CD14-positive monocyte (primary cell): Measurements from ENCODE around the gene COMP. TPM values are rescaled to one million over a fixed set of nuclear protein-coding genes. Genes with fewer than 3 reads are reported as not detected.

Experiments used
- DNase-seq, 3 donors: peaks; one replicate each; pipeline ENCODE4 v3.0.0-alpha.2; 2011 to 2022
- H2AFZ ChIP-seq: 2 replicates; pipeline ENCODE4 v1.6.0; 2012; ENCODE audit warnings: mild to moderate bottlenecking, low read depth, low read length, inconsistent platforms; ENCODE audit not compliant: insufficient read depth, poor library complexity, severe bottlenecking
- H3K27ac ChIP-seq, 2 donors: 1 replicate in 1 of 2; 2 replicates in 1 of 2; pipeline ENCODE4 v1.5.1; 2012 to 2013; ENCODE audit warnings: low read length in 2 of 2, control low read depth in 1 of 2, inconsistent platforms in 1 of 2, low read depth in 1 of 2, mild to moderate bottlenecking in 1 of 2
- H3K27me3 ChIP-seq, 2 donors: one replicate each; pipeline versions ENCODE4 v1.6.0 to v1.6.1; 2011 to 2013; ENCODE audit warnings: low read length in 2 of 2; ENCODE audit not compliant: control insufficient read depth in 2 of 2, insufficient read depth in 2 of 2
- H3K36me3 ChIP-seq, 2 donors: replicated peaks in 1 of 2; 1 replicate in 1 of 2; 2 replicates in 1 of 2; pipeline versions ENCODE4 v1.5.1 to v1.6.1; 2012 to 2013; ENCODE audit warnings: low read length in 2 of 2, control low read depth in 1 of 2, inconsistent platforms in 1 of 2, mild to moderate bottlenecking in 1 of 2; ENCODE audit not compliant: insufficient read depth in 2 of 2, control insufficient read depth in 1 of 2
- H3K4me1 ChIP-seq, 2 donors: 1 replicate in 1 of 2; 2 replicates in 1 of 2; pipeline versions ENCODE4 v1.5.1 to v1.6.1; 2012 to 2013; ENCODE audit warnings: low read length in 2 of 2, control low read depth in 1 of 2, inconsistent platforms in 1 of 2, mild to moderate bottlenecking in 1 of 2, moderate library complexity in 1 of 2; ENCODE audit not compliant: insufficient read depth in 2 of 2, control insufficient read depth in 1 of 2
- H3K4me2 ChIP-seq: replicated peaks from 2 replicates; pipeline ENCODE3; 2012; ENCODE audit warnings: low read length, moderate library complexity, mild to moderate bottlenecking; ENCODE audit not compliant: poor library complexity, severe bottlenecking; ENCODE audit errors: extremely low read depth
- H3K4me3 ChIP-seq, 3 experiments: fragments of 200-600 bp in 1 of 3; sonication (generic) in 1 of 3; replicated peaks in 1 of 3; 1 replicate in 2 of 3; 2 replicates in 1 of 3; pipeline ENCODE4 v1.5.1; 2011 to 2013; ENCODE audit warnings: low read length in 3 of 3, mild to moderate bottlenecking in 3 of 3, control low read depth in 2 of 3, low read depth in 2 of 3, inconsistent platforms in 1 of 3, moderate library complexity in 1 of 3
- H3K79me2 ChIP-seq: 2 replicates; pipeline ENCODE4 v1.6.0; 2012; ENCODE audit warnings: mild to moderate bottlenecking, control low read depth, inconsistent platforms, low read length, moderate library complexity; ENCODE audit not compliant: insufficient read depth
- H3K9ac ChIP-seq: 2 replicates; pipeline ENCODE4 v1.6.0; 2017; ENCODE audit warnings: low read length, mild to moderate bottlenecking; ENCODE audit not compliant: insufficient read depth, poor library complexity, severe bottlenecking
- H3K9me3 ChIP-seq, 2 donors: replicated peaks in 1 of 2; 1 replicate in 1 of 2; 2 replicates in 1 of 2; pipeline versions ENCODE4 v1.5.1 to v1.6.1; 2012 to 2013; ENCODE audit warnings: low read length in 2 of 2, control low read depth in 1 of 2; ENCODE audit not compliant: control insufficient read depth in 1 of 2, insufficient read depth in 1 of 2
- H4K20me1 ChIP-seq: 2 replicates; pipeline ENCODE4 v1.6.0; 2012; ENCODE audit warnings: mild to moderate bottlenecking, low read length, control low read depth, moderate library complexity; ENCODE audit not compliant: insufficient read depth
- H3K27ac Mint-ChIP-seq, 7 donors: one replicate each; pipeline ENCODE4 v1.8.0; 2020; ENCODE audit warnings: mild to moderate bottlenecking in 7 of 7, mixed read lengths in 7 of 7, moderate library complexity in 6 of 7, inconsistent platforms in 2 of 7
- H3K27me3 Mint-ChIP-seq, 3 donors: one replicate each; pipeline ENCODE4 v1.8.0; 2021 to 2022; ENCODE audit warnings: low read depth in 3 of 3, mild to moderate bottlenecking in 3 of 3, mixed read lengths in 3 of 3, moderate library complexity in 3 of 3, inconsistent platforms in 1 of 3
- H3K36me3 Mint-ChIP-seq, 2 donors: one replicate each; pipeline ENCODE4 v1.8.0; 2020; ENCODE audit warnings: mixed read lengths in 2 of 2, inconsistent platforms in 1 of 2, mild to moderate bottlenecking in 1 of 2
- H3K4me1 Mint-ChIP-seq: one replicate; pipeline ENCODE4 v1.8.0; 2020; ENCODE audit warnings: mild to moderate bottlenecking, mixed read lengths
- H3K4me3 Mint-ChIP-seq, 2 donors: one replicate each; pipeline ENCODE4 v1.8.0; 2020; ENCODE audit warnings: mild to moderate bottlenecking in 2 of 2, mixed read lengths in 2 of 2, moderate library complexity in 1 of 2
- H3K9me3 Mint-ChIP-seq, 7 donors: one replicate each; pipeline ENCODE4 v1.8.0; 2020 to 2022; ENCODE audit warnings: mixed read lengths in 7 of 7, mild to moderate bottlenecking in 6 of 7, moderate library complexity in 6 of 7, inconsistent platforms in 2 of 7
- CTCF ChIP-seq: fragments of 200-600 bp; IDR thresholded peaks from one replicate; pipeline ENCODE4 v1.8.0; 2022; ENCODE audit warnings: antibody characterized with exemption, mild to moderate bottlenecking
- WGBS: methylation state at CpG from one replicate; pipeline ENCODE4 v1.1.5; 2013; ENCODE audit warnings: missing lambda C conversion rate; ENCODE audit not compliant: insufficient coverage; 5-methylcytosine and 5-hydroxymethylcytosine counted together
- intact Hi-C, 2 donors: fragments of 100-400 bp; cut with micrococcal nuclease; formaldehyde crosslinking; loops; one replicate each; pipeline versions ENCODE4 v1.15.0 to v1.15.1; 2023
- polyA plus RNA-seq, 3 donors: library from polyadenylated mRNA; depleted of rRNA in 1 of 3; unstranded in 2 of 3; stranded (reverse) in 1 of 3; fragments of 300-500 nt in 2 of 3; fragments of >200 nt in 1 of 3; fragmentation: Illumina TruSeq in 2 of 3; gene quantifications; 1 replicate in 2 of 3; 2 replicates in 1 of 3; pipeline ENCODE4 v1.2.3, GENCODE V29; 2012 to 2021

Gene COMP
- polyA plus RNA-seq, 3 donors, result not detected

GRCh38 chr19:18776288-18776594 lies 14.9 kb downstream of the COMP start:
- H3K27me3 ChIP-seq, result no peaks in the 10 kb centered on the region
- H3K36me3 ChIP-seq, result peaks cover 0 to 2% of the 10 kb centered on the region in 2 donors
- H3K36me3 Mint-ChIP-seq, result peaks cover 0 to 7% of the 10 kb centered on the region in 2 donors
- H3K9ac ChIP-seq, result no peak overlapping the region
- no peak overlapping the region for H3K27ac Mint-ChIP-seq
- no peak overlapping the region for H3K4me3 ChIP-seq
- H3K27me3 Mint-ChIP-seq, result peaks cover 9 to 16% (median 15%) of the 10 kb centered on the region in 3 donors
- 94% methylated on average over 8 of the region's 8 CpGs for WGBS
- H3K9me3 Mint-ChIP-seq, result peaks cover 0 to 3% (median 0%) of the 10 kb centered on the region in 7 donors
- no peak overlapping the region for H3K27ac ChIP-seq
- H4K20me1 ChIP-seq, result peaks cover 5% of the 10 kb centered on the region
- H3K79me2 ChIP-seq, result no peaks in the 10 kb centered on the region
- no peak overlapping the region for H3K4me3 Mint-ChIP-seq
- TF ChIP-seq CTCF, result no peak
- no peak for DNase-seq
- H3K4me1 ChIP-seq, result no peaks in the 10 kb centered on the region
- no peaks in the 10 kb centered on the region for H3K4me1 Mint-ChIP-seq
- intact Hi-C loops, result no loop called here
- no peaks in the 10 kb centered on the region for H3K9me3 ChIP-seq
- H2AFZ ChIP-seq, result no peak overlapping the region
- H3K4me2 ChIP-seq, result no peak overlapping the region

DNA sequence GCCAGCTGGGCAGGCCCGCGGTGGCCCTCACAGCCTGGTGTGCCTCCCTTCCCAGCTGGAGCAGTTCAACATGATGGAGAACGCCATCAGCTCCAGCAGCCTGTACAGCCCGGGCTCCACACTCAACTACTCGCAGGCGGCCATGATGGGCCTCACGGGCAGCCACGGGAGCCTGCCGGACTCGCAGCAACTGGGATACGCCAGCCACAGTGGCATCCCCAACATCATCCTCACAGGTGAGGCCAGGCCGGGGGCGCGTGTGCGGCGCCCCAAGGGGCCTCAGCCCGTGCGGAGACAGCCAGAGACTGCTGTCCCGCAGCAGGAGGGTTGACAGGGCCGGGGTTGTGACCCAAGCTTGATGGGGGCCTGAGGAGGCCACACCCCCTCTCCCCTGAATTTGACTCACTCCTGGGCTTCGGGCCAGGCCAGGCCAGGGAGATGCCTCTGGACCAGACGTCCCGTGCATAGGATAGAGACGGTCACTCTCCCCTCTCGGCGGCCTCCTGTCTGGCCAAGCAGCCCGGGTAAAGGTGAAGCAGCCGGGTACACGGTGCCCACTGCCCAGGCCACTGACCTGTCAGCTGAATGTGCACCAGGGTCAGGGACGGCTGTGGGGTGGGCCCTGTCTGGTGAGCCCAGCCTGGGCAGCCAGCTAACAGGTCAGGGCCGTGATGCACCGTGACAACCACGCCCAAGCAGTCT lies 15.4 kb downstream of the COMP start:
- no peak overlapping the region for H3K4me2 ChIP-seq
- H4K20me1 ChIP-seq, result peaks cover 5% of the 10 kb centered on the region
- Mint-ChIP-seq H3K4me3 (no peak overlapping the region), H3K27me3 (peaks cover 9 to 16% (median 15%) of the 10 kb centered on the region in 3 donors), H3K27ac (no peak overlapping the region), H3K9me3 (peaks cover 0 to 3% (median 0%) of the 10 kb centered on the region in 7 donors), H3K4me1 (no peaks in the 10 kb centered on the region), H3K36me3 (peaks cover 0 to 7% of the 10 kb centered on the region in 2 donors)
- no peak overlapping the region for H2AFZ ChIP-seq
- no peak for TF ChIP-seq CTCF
- WGBS, result 95% methylated on average over 33 of the region's 33 CpGs
- no peak overlapping the region for H3K27ac ChIP-seq
- no peaks in the 10 kb centered on the region for H3K79me2 ChIP-seq
- no peak for DNase-seq
- H3K36me3 ChIP-seq, result peaks cover 0 to 2% of the 10 kb centered on the region in 2 donors
- no peaks in the 10 kb centered on the region for H3K9me3 ChIP-seq
- H3K27me3 ChIP-seq, result no peaks in the 10 kb centered on the region
- intact Hi-C loops, result no loop called here
- H3K4me3 ChIP-seq, result no peak overlapping the region
- H3K9ac ChIP-seq, result no peak overlapping the region
- no peaks in the 10 kb centered on the region for H3K4me1 ChIP-seq
